WTC11 (cell line): ENCODE measurements around the gene ADD1. TPM values are rescaled to one million over a fixed set of nuclear protein-coding genes. Genes with fewer than 3 reads are reported as not detected.
A peak's percentile ranks its signal among the peaks of the same experiment; 100 is the strongest.

ENCODE experiments used
- ATAC-seq: fragments of 200-7000 bp; cut with Tn5 transposase; 2 replicates; pipeline ENCODE4 v1.10.0; 2021; ENCODE audit warnings: mild to moderate bottlenecking, moderate library complexity
- CTCF ChIA-PET: fragments of 300-600 bp; sonication (Branson Sonifier 250); formaldehyde crosslinking; loops from one replicate; lab custom pipeline; 2021; ENCODE audit warnings: antibody characterized with exemption; lab: Charles Lee
- POLR2A ChIA-PET: fragments of 350-600 bp; sonication (Branson Sonifier 250); formaldehyde crosslinking; loops from one replicate; lab custom pipeline; 2021; ENCODE audit warnings: antibody characterized with exemption; lab: Charles Lee
- DNase-seq: peaks from one replicate; pipeline ENCODE4 v3.0.0; 2021; ENCODE audit warnings: low spot score
- H3K27ac Mint-ChIP-seq: 2 replicates; pipeline ENCODE4 v1.8.0; 2021; ENCODE audit warnings: mixed read lengths
- H3K27me3 Mint-ChIP-seq: 2 replicates; pipeline ENCODE4 v1.8.0; 2021; ENCODE audit warnings: low read depth, mild to moderate bottlenecking, moderate library complexity, mixed read lengths
- H3K36me3 Mint-ChIP-seq: 2 replicates; pipeline ENCODE4 v1.8.0; 2021; ENCODE audit warnings: mixed read lengths
- H3K4me1 Mint-ChIP-seq: 2 replicates; pipeline ENCODE4 v1.8.0; 2022; ENCODE audit warnings: mixed read lengths
- H3K4me3 Mint-ChIP-seq: 2 replicates; pipeline ENCODE4 v1.8.0; 2021; ENCODE audit warnings: mild to moderate bottlenecking, moderate library complexity, mixed read lengths
- H3K9me3 Mint-ChIP-seq: 2 replicates; pipeline ENCODE4 v1.8.0; 2021; ENCODE audit warnings: mixed read lengths
- ATF1 ChIP-seq: sonication (generic); formaldehyde crosslinking; IDR thresholded peaks from 2 replicates; pipeline ENCODE4 v1.8.1; 2023; ENCODE audit warnings: mild to moderate bottlenecking, moderate library complexity, missing genetic modification reagents
- ETV6 ChIP-seq: sonication (generic); formaldehyde crosslinking; IDR thresholded peaks from 2 replicates; pipeline ENCODE4 v1.8.1; 2022; ENCODE audit warnings: mild to moderate bottlenecking, missing genetic modification reagents
- GRHL2 ChIP-seq: fragments of 250-450 bp; sonication (Bioruptor Pico); IDR thresholded peaks from 2 replicates; pipeline ENCODE4 v1.8.0; 2022; ENCODE audit warnings: mild to moderate bottlenecking, moderate library complexity; ENCODE audit not compliant: insufficient replicate concordance, severe bottlenecking
- HMGA2 ChIP-seq: fragments of 250-450 bp; sonication (Bioruptor Pico); IDR thresholded peaks from 2 replicates; pipeline ENCODE4 v1.4.0; 2021; ENCODE audit warnings: mild to moderate bottlenecking, moderate library complexity
- IRF2 ChIP-seq: sonication (generic); formaldehyde crosslinking; IDR thresholded peaks from 2 replicates; pipeline ENCODE4 v1.8.0; 2022; ENCODE audit warnings: low read depth, missing genetic modification reagents, borderline replicate concordance
- KAT7 ChIP-seq: sonication (generic); formaldehyde crosslinking; IDR thresholded peaks from 2 replicates; pipeline ENCODE4 v1.8.1; 2023; ENCODE audit warnings: missing genetic modification reagents, mild to moderate bottlenecking, borderline replicate concordance
- MXD4 ChIP-seq: fragments of 250-450 bp; sonication (Bioruptor Pico); IDR thresholded peaks from 2 replicates; pipeline ENCODE4 v1.8.0; 2021; ENCODE audit warnings: mild to moderate bottlenecking, moderate library complexity, borderline replicate concordance
- MYBL2 ChIP-seq: sonication (generic); formaldehyde crosslinking; IDR thresholded peaks from 2 replicates; pipeline ENCODE4 v1.8.1; 2023; ENCODE audit warnings: mild to moderate bottlenecking, moderate library complexity, missing genetic modification reagents
- NFYB ChIP-seq: sonication (generic); formaldehyde crosslinking; conservative IDR thresholded peaks from 2 replicates; pipeline ENCODE4 v1.8.0; 2022; ENCODE audit warnings: low read depth, missing genetic modification reagents
- PRRX2 ChIP-seq: fragments of 250-450 bp; sonication (Bioruptor Pico); IDR thresholded peaks from 2 replicates; pipeline ENCODE4 v1.8.0; 2021; ENCODE audit warnings: mild to moderate bottlenecking
- SOX15 ChIP-seq: fragments of 250-450 bp; sonication (Bioruptor Pico); IDR thresholded peaks from 2 replicates; pipeline ENCODE4 v1.9.0; 2021; ENCODE audit warnings: mild to moderate bottlenecking
- SP1 ChIP-seq: sonication (generic); formaldehyde crosslinking; conservative IDR thresholded peaks from 2 replicates; pipeline ENCODE4 v1.8.1; 2022; ENCODE audit warnings: missing genetic modification reagents
- TCF7 ChIP-seq: sonication (generic); formaldehyde crosslinking; IDR thresholded peaks from 2 replicates; pipeline ENCODE4 v1.8.0; 2022; ENCODE audit warnings: mild to moderate bottlenecking, low read depth, missing genetic modification reagents, moderate library complexity
- TP53 ChIP-seq: sonication (generic); formaldehyde crosslinking; IDR thresholded peaks from 2 replicates; pipeline ENCODE4 v1.8.1; 2023; ENCODE audit warnings: mild to moderate bottlenecking, missing genetic modification reagents
- ZBTB21 ChIP-seq: sonication (generic); formaldehyde crosslinking; IDR thresholded peaks from 2 replicates; pipeline ENCODE4 v1.8.1; 2023; ENCODE audit warnings: mild to moderate bottlenecking, missing genetic modification reagents, borderline replicate concordance
- ZNF138 ChIP-seq: sonication (generic); formaldehyde crosslinking; conservative IDR thresholded peaks from 2 replicates; pipeline ENCODE4 v1.8.1; 2022; ENCODE audit warnings: mild to moderate bottlenecking, moderate library complexity, missing genetic modification reagents
- ZNF423 ChIP-seq: fragments of 250-450 bp; sonication (Bioruptor Pico); IDR thresholded peaks from 2 replicates; pipeline ENCODE4 v2.1.2; 2022; ENCODE audit warnings: mild to moderate bottlenecking, moderate library complexity
- total RNA-seq: library from RNA; stranded (reverse); gene quantifications from 3 replicates; pipeline ENCODE4 v1.2.3, GENCODE V29; 2021
- TF ChIP-seq, protein P1 (sequence below): sonication (generic); formaldehyde crosslinking; IDR thresholded peaks from 2 replicates; pipeline ENCODE4 v1.8.1; 2023; ENCODE audit warnings: mild to moderate bottlenecking, moderate library complexity, missing genetic modification reagents
- TF ChIP-seq, protein P2 (sequence below): fragments of 250-450 bp; sonication (Bioruptor Pico); IDR thresholded peaks from 2 replicates; pipeline ENCODE4 v1.8.0; 2021; ENCODE audit warnings: mild to moderate bottlenecking
- TF ChIP-seq, protein P3 (sequence below): sonication (generic); formaldehyde crosslinking; IDR thresholded peaks from 2 replicates; pipeline ENCODE4 v1.8.0; 2022; ENCODE audit warnings: mild to moderate bottlenecking, missing genetic modification reagents
- TF ChIP-seq, protein P4 (sequence below): sonication (generic); formaldehyde crosslinking; IDR thresholded peaks from 2 replicates; pipeline ENCODE4 v1.8.0; 2022; ENCODE audit warnings: mild to moderate bottlenecking, missing genetic modification reagents
- TF ChIP-seq, protein P5 (sequence below): sonication (generic); formaldehyde crosslinking; IDR thresholded peaks from 2 replicates; pipeline ENCODE4 v1.8.1; 2022; ENCODE audit warnings: mild to moderate bottlenecking, moderate library complexity, missing genetic modification reagents
- TF ChIP-seq, protein P6 (sequence below): sonication (generic); formaldehyde crosslinking; IDR thresholded peaks from 2 replicates; pipeline ENCODE4 v1.8.1; 2022; ENCODE audit warnings: low read depth, missing genetic modification reagents, borderline replicate concordance
- TF ChIP-seq, protein P7 (sequence below): sonication (generic); formaldehyde crosslinking; IDR thresholded peaks from 2 replicates; pipeline ENCODE4 v1.8.1; 2022; ENCODE audit warnings: missing genetic modification reagents, borderline replicate concordance

Gene ADD1
- total RNA-seq, 1 experiment from 2014 or later: 178 TPM

DNA sequence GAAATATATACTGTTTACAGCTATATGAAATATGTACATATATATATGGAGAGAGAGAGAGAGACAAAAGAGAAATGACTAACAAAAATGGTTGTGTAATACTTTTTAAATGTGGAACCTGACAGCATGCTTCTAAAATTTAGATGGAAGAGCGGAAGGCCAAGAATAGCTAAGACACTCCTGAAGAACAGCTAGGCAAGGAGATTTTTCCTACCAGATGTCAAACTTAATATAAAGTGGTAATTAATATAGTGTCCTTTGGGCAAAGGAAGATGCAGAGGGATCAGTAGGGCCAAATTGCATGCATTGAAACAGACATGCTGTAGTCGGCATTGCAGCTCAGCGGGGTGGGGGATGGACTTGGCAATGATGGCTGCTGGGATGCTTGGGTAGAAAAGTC is 45.2 kb downstream of the ADD1 start (continued):
- TF ChIP-seq, protein P1, sequence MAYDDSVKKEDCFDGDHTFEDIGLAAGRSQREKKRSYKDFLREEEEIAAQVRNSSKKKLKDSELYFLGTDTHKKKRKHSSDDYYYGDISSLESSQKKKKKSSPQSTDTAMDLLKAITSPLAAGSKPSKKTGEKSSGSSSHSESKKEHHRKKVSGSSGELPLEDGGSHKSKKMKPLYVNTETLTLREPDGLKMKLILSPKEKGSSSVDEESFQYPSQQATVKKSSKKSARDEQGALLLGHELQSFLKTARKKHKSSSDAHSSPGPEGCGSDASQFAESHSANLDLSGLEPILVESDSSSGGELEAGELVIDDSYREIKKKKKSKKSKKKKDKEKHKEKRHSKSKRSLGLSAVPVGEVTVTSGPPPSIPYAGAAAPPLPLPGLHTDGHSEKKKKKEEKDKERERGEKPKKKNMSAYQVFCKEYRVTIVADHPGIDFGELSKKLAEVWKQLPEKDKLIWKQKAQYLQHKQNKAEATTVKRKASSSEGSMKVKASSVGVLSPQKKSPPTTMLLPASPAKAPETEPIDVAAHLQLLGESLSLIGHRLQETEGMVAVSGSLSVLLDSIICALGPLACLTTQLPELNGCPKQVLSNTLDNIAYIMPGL (CRISPR knock-in tag): no peak
- TF ChIP-seq TCF7 (CRISPR knock-in tag): no peak
- no peak for TF ChIP-seq NFYB (CRISPR knock-in tag)
- TF ChIP-seq SP1 (CRISPR knock-in tag): no peak

DNA sequence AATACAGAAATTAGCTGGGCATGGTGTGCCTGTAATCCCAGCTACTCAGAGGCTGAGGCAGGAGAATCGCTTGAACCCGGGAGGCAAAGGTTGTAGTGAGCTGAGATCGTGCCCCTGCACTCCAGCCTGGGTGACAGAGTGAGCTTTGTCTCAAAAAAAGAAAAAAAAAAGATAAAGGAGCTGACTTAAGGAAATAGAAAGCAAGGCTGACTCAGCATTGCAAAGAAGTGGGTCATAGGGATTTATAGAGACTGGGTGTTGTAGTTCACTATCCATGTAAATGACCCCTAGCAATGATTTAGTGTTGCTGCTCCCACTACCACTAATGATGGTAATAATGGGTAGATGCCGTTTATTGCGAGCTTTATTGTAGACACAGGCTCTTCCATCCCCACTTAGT is 47.6 kb downstream of the ADD1 start:
- POLR2A ChIA-PET: no interaction called here
- CTCF ChIA-PET: no interaction called here

DNA sequence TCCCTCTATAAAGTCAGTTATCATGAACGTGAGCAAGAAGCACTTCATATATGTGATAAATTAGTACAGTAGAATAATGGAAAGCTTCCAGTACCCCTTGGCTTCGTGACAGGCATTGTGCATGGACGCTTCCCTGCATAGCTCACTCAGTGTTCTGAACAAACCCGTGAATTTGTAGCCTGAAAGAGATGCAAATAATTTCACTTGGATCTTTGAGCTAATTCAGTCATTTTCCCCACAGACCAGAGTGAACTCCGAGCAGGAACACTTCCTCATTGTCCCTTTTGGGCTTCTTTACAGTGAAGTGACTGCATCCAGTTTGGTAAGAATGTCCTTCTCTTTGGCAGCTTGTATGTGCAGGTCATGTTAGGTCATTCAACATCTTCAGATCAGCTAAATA is 50.1 kb downstream of the ADD1 start:
- Mint-ChIP-seq H3K27ac (0 out of 2 replicates have a peak overlapping the region, but pooled peaks have one; percentile 45), H3K4me1 (no peaks in the 10 kb centered on the region), H3K4me3 (no peak overlapping the region), H3K9me3 (no peaks in the 10 kb centered on the region), H3K27me3 (no peaks in the 10 kb centered on the region), H3K36me3 (peaks cover 40% of the 10 kb centered on the region)
- ChIA-PET POLR2A (no interaction called here), CTCF (no interaction called here)
- ATAC-seq (no peak), DNase-seq (no peak)
- TF ChIP-seq GRHL2 (CRISPR knock-in tag): no peak
- TF ChIP-seq IRF2 (CRISPR knock-in tag): no peak
- TF ChIP-seq, protein P2, sequence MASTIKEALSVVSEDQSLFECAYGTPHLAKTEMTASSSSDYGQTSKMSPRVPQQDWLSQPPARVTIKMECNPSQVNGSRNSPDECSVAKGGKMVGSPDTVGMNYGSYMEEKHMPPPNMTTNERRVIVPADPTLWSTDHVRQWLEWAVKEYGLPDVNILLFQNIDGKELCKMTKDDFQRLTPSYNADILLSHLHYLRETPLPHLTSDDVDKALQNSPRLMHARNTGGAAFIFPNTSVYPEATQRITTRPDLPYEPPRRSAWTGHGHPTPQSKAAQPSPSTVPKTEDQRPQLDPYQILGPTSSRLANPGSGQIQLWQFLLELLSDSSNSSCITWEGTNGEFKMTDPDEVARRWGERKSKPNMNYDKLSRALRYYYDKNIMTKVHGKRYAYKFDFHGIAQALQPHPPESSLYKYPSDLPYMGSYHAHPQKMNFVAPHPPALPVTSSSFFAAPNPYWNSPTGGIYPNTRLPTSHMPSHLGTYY (CRISPR knock-in tag): no peak
- no peak for TF ChIP-seq MYBL2
- TF ChIP-seq, protein P3, sequence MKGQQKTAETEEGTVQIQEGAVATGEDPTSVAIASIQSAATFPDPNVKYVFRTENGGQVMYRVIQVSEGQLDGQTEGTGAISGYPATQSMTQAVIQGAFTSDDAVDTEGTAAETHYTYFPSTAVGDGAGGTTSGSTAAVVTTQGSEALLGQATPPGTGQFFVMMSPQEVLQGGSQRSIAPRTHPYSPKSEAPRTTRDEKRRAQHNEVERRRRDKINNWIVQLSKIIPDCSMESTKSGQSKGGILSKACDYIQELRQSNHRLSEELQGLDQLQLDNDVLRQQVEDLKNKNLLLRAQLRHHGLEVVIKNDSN (CRISPR knock-in tag): no peak
- TF ChIP-seq, protein P4, sequence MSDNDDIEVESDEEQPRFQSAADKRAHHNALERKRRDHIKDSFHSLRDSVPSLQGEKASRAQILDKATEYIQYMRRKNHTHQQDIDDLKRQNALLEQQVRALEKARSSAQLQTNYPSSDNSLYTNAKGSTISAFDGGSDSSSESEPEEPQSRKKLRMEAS (CRISPR knock-in tag): no peak
- TF ChIP-seq, protein P1 (CRISPR knock-in tag): no peak
- no peak for TF ChIP-seq ZBTB21 (CRISPR knock-in tag)
- TF ChIP-seq, protein P5, sequence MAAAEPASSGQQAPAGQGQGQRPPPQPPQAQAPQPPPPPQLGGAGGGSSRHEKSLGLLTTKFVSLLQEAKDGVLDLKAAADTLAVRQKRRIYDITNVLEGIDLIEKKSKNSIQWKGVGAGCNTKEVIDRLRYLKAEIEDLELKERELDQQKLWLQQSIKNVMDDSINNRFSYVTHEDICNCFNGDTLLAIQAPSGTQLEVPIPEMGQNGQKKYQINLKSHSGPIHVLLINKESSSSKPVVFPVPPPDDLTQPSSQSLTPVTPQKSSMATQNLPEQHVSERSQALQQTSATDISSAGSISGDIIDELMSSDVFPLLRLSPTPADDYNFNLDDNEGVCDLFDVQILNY (CRISPR knock-in tag): no peak

More for the DNA sequence above, 47.6 kb downstream of the ADD1 start:
- no peaks in the 10 kb centered on the region for H3K9me3 Mint-ChIP-seq
- TF ChIP-seq, protein P4 (CRISPR knock-in tag): no peak
- no peak for TF ChIP-seq PRRX2
- no peak for TF ChIP-seq TP53 (CRISPR knock-in tag)
- TF ChIP-seq KAT7: no peak
- no peak for TF ChIP-seq HMGA2 (CRISPR knock-in tag)
- no peak for TF ChIP-seq ZNF138 (CRISPR knock-in tag)
- no peak for TF ChIP-seq ETV6
- TF ChIP-seq, protein P2 (CRISPR knock-in tag): no peak
- no peak for TF ChIP-seq MXD4 (CRISPR knock-in tag)
- TF ChIP-seq, protein P6, sequence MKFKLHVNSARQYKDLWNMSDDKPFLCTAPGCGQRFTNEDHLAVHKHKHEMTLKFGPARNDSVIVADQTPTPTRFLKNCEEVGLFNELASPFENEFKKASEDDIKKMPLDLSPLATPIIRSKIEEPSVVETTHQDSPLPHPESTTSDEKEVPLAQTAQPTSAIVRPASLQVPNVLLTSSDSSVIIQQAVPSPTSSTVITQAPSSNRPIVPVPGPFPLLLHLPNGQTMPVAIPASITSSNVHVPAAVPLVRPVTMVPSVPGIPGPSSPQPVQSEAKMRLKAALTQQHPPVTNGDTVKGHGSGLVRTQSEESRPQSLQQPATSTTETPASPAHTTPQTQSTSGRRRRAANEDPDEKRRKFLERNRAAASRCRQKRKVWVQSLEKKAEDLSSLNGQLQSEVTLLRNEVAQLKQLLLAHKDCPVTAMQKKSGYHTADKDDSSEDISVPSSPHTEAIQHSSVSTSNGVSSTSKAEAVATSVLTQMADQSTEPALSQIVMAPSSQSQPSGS (CRISPR knock-in tag): no peak
- TF ChIP-seq ATF1 (CRISPR knock-in tag): no peak
- TF ChIP-seq, protein P7, sequence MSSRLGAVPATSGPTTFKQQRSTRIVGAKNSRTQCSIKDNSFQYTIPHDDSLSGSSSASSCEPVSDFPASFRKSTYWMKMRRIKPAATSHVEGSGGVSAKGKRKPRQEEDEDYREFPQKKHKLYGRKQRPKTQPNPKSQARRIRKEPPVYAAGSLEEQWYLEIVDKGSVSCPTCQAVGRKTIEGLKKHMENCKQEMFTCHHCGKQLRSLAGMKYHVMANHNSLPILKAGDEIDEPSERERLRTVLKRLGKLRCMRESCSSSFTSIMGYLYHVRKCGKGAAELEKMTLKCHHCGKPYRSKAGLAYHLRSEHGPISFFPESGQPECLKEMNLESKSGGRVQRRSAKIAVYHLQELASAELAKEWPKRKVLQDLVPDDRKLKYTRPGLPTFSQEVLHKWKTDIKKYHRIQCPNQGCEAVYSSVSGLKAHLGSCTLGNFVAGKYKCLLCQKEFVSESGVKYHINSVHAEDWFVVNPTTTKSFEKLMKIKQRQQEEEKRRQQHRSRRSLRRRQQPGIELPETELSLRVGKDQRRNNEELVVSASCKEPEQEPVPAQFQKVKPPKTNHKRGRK: no peak
- TF ChIP-seq SOX15 (CRISPR knock-in tag): no peak
- TF ChIP-seq ZNF423 (CRISPR knock-in tag): no peak
- no peak for DNase-seq
- peaks cover 37% of the 10 kb centered on the region for H3K36me3 Mint-ChIP-seq
- H3K27ac Mint-ChIP-seq: 0 out of 2 replicates have a peak overlapping the region, but pooled peaks have one; percentile 24
- H3K4me3 Mint-ChIP-seq: no peak overlapping the region
- no peaks in the 10 kb centered on the region for H3K4me1 Mint-ChIP-seq
- H3K27me3 Mint-ChIP-seq: no peaks in the 10 kb centered on the region
- no peak for ATAC-seq
